ENCODE results near the gene IL24.

IL24 gene

DNA sequence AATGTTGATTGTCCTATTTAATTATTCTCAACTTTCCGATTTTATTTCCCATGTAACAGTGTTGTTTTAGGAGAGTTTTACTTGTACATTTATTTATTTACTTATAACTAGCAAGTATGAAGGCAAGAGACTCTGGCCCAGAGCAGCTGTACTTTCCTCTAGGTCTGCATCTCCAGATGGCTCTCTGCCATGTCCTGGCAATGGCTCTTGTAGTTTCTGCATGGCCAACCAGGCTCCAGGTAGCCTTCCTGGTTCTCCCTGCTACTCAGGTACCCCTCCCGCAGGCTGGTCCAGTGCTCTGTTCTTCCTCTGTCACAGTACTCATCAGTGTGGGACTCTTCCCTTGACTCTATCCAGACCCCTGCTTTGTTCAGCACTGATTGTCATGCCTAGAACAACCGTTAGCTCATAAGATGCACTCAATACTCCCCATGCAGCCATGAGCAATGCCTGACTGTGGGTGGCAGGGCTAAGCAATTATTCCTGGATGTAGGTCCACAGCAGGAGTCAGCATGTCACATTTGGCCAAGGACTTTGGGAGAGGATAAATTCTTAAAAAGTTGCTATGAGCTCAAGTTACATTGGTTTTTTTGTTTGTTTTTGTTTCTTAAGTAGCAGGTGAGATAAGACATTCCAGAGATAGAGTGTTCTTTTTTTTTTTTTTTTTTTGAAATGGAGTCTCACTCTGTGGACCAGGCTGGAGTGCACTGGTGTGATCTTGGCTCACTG, 42.7 kb upstream of the IL24 start:
- Histone ChIP-seq H3K27ac (no peak overlapping the region), H3K4me3 (ENCODE audit: low read depth, low read length) (no peak overlapping the region), H3K36me3 (no peaks in the 10 kb centered on the region), H3K9me3 (ENCODE audit: severe bottlenecking) (peaks cover 22% of the 10 kb centered on the region), H3K27me3 (ENCODE audit: insufficient read depth, low read depth, severe bottlenecking) (peaks cover 91% of the 10 kb centered on the region)
- TF ChIP-seq, protein P1, sequence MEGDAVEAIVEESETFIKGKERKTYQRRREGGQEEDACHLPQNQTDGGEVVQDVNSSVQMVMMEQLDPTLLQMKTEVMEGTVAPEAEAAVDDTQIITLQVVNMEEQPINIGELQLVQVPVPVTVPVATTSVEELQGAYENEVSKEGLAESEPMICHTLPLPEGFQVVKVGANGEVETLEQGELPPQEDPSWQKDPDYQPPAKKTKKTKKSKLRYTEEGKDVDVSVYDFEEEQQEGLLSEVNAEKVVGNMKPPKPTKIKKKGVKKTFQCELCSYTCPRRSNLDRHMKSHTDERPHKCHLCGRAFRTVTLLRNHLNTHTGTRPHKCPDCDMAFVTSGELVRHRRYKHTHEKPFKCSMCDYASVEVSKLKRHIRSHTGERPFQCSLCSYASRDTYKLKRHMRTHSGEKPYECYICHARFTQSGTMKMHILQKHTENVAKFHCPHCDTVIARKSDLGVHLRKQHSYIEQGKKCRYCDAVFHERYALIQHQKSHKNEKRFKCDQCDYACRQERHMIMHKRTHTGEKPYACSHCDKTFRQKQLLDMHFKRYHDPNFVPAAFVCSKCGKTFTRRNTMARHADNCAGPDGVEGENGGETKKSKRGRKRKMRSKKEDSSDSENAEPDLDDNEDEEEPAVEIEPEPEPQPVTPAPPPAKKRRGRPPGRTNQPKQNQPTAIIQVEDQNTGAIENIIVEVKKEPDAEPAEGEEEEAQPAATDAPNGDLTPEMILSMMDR (IDR thresholded peaks at IDR 0.05; ENCODE audit: low read depth, low read length), result no peak
- no peak for DNase-seq

DNA sequence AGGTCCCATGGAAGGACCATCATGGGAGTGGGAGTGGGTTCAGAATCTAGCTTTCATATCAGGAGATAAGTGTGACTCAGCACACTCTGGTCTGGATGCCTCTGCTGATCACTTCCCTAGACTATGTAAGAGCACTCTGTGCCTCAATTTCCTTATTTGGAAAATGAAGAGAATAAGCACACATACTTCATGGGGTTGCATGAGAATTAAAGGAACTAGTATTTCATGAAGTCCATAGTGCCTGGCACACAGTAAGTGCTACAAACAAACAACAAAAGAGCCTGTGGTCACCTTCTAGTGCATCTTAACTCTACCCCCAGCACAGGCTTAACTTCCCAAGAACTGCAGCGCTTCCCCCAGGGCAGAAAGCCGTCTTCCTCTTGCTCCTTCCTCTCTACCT, 41.4 kb upstream of the IL24 start:
- Histone ChIP-seq H3K9me3 (ENCODE audit: severe bottlenecking) (peaks cover 22% of the 10 kb centered on the region), H3K4me3 (ENCODE audit: low read depth, low read length) (no peak overlapping the region), H3K27ac (no peak overlapping the region), H3K27me3 (ENCODE audit: insufficient read depth, low read depth, severe bottlenecking) (peaks cover 89% of the 10 kb centered on the region), H3K36me3 (no peaks in the 10 kb centered on the region)
- TF ChIP-seq, protein P1 (IDR thresholded peaks at IDR 0.05; ENCODE audit: low read depth, low read length), result no peak
- no peak for DNase-seq

DNA sequence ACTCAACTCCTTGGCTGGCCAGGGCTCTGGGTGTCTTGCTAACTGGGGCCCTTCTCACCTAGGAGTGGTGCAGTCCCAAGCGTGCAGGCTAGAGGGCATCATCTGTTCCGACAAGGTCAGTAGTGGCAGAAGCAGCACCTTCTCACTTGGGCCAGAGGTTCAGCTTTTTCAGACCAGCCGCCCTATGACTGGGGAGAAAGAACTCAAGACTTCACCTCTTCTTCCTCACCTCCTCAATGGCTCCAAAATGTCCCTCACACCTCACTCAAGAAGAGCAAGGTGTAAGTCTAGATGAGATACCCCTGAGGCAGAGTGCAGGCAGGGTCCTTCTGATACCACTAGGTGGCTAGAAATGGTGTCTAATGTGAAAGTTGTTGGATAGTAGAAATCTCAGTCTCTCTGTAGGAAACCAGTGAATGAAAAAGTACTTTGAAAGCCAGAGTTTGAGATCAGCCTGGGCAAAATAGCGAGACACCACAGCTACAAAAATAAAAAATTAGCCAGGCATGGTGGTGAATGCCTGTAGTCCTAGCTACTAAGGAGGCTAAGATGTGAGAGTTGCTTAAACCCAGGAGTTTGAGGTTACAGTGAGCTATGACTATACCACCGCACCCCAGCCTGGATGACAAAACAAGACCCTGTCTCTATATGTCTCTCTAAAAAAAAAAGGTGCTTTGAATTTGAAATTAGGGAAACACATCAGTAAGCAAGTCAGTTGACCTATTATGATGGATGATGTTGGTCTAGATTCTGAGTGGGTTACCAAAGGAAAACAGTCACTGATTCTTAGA, 40.4 kb upstream of the IL24 start:
- peak; percentile 40 for DNase-seq
- H3K27ac ChIP-seq, result no peak overlapping the region
- TF ChIP-seq, protein P1 (IDR thresholded peaks at IDR 0.05; ENCODE audit: low read depth, low read length), result peak; percentile 40; the same call in 1 of the 2 replicates
- H3K27me3 ChIP-seq (ENCODE audit: insufficient read depth, low read depth, severe bottlenecking), result peaks cover 89% of the 10 kb centered on the region
- no peak overlapping the region for H3K4me3 ChIP-seq (ENCODE audit: low read depth, low read length)
- no peaks in the 10 kb centered on the region for H3K36me3 ChIP-seq
- peaks cover 19% of the 10 kb centered on the region for H3K9me3 ChIP-seq (ENCODE audit: severe bottlenecking)

DNA sequence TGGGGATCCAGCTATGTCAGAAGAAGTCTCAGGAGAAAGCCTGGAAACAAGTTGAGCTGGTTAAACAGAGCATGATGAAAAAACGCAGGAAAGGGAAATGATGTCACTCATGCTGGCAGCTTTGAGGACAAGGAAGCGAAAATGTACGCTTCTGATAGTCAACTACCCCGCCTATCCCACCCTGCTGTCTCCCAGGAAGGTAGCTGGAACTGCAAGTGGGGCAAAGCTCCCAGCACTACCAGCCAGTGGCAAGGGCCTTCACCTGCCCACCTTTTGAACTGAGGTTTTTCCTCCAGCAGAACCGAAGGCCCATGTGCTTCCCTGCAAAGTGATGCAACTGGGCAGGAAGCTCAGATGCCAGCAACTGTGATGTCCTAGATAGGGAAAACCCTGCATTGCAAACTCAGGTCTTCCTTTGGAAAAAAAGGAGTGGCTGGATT, 38.1 kb upstream of the IL24 start:
- no peak for DNase-seq
- H3K9me3 ChIP-seq (ENCODE audit: severe bottlenecking), result no peaks in the 10 kb centered on the region
- H3K4me3 ChIP-seq (ENCODE audit: low read depth, low read length), result no peak overlapping the region
- no peak overlapping the region for H3K27ac ChIP-seq
- TF ChIP-seq, protein P1 (IDR thresholded peaks at IDR 0.05; ENCODE audit: low read depth, low read length), result no peak
- H3K27me3 ChIP-seq (ENCODE audit: insufficient read depth, low read depth, severe bottlenecking), result peaks cover 95% of the 10 kb centered on the region
- no peaks in the 10 kb centered on the region for H3K36me3 ChIP-seq

DNA sequence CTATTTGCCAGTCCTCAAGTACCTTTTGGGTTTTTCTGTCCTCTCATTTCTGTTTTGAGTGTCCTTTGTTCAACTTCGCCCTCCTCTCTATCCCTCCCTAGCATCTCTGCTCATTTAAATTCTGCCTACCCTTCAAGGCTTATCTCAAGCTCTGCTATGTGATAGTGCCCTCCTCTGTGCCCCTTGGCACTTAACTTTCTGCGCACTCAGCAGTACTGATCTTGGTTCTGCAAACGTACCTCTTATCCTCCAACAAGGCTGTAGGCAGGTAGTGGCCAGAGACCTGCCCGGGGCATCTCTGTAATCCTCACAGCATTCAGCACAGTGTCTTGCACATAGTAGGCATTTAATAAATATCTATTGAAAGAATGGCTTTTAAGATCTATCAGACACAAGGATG, 37.1 kb upstream of the IL24 start:
- no peaks in the 10 kb centered on the region for H3K9me3 ChIP-seq (ENCODE audit: severe bottlenecking)
- no peak for DNase-seq
- no peak overlapping the region for H3K4me3 ChIP-seq (ENCODE audit: low read depth, low read length)
- TF ChIP-seq, protein P1 (IDR thresholded peaks at IDR 0.05; ENCODE audit: low read depth, low read length), result no peak
- H3K36me3 ChIP-seq, result no peaks in the 10 kb centered on the region
- H3K27ac ChIP-seq, result no peak overlapping the region
- peaks cover 96% of the 10 kb centered on the region for H3K27me3 ChIP-seq (ENCODE audit: insufficient read depth, low read depth, severe bottlenecking)
